Loucy (cell line): ENCODE measurements around the gene FAM162A.

Experiments used
- EZH2phosphoT487 ChIP-seq: fragments of 200-600 bp; IDR thresholded peaks from 2 replicates; pipeline ENCODE4 v1.6.1; 2018; ENCODE audit warnings: antibody characterized with exemption, mild to moderate bottlenecking, moderate library complexity, borderline replicate concordance
- TF ChIP-seq, protein P1 (sequence below): fragments of 200-600 bp; sonication (generic); conservative IDR thresholded peaks from 2 replicates; pipeline ENCODE4 v1.5.1; 2014; ENCODE audit warnings: mild to moderate bottlenecking, antibody characterized with exemption, low read length

GRCh38 chr3:122414391-122414790 is 30.4 kb downstream of the FAM162A start:
- TF ChIP-seq, protein P1, sequence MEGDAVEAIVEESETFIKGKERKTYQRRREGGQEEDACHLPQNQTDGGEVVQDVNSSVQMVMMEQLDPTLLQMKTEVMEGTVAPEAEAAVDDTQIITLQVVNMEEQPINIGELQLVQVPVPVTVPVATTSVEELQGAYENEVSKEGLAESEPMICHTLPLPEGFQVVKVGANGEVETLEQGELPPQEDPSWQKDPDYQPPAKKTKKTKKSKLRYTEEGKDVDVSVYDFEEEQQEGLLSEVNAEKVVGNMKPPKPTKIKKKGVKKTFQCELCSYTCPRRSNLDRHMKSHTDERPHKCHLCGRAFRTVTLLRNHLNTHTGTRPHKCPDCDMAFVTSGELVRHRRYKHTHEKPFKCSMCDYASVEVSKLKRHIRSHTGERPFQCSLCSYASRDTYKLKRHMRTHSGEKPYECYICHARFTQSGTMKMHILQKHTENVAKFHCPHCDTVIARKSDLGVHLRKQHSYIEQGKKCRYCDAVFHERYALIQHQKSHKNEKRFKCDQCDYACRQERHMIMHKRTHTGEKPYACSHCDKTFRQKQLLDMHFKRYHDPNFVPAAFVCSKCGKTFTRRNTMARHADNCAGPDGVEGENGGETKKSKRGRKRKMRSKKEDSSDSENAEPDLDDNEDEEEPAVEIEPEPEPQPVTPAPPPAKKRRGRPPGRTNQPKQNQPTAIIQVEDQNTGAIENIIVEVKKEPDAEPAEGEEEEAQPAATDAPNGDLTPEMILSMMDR = no peak
- no peak for TF ChIP-seq EZH2phosphoT487
